Measurements from ENCODE around the gene ZXDC.
A peak's percentile ranks its signal among the peaks of the same experiment; 100 is the strongest.

The ZXDC gene

GRCh38 chr3:126493051-126493450, 17.4 kb upstream of the ZXDC start:
- no peaks in the 10 kb centered on the region for H3K36me3 Mint-ChIP-seq (ENCODE audit: insufficient read depth)
- no peak overlapping the region for H3K27ac Mint-ChIP-seq
- no peaks in the 10 kb centered on the region for H3K9me3 Mint-ChIP-seq
- no peak overlapping the region for H3K4me3 Mint-ChIP-seq
- H3K27me3 Mint-ChIP-seq, result peaks cover 0 to 12% of the 10 kb centered on the region in 2 donors
- ATAC-seq (replicated peaks) (no peak), DNase-seq (no peak)
- H3K4me1 Mint-ChIP-seq (ENCODE audit: low read depth in 2 of 2), result no peaks in the 10 kb centered on the region

DNA sequence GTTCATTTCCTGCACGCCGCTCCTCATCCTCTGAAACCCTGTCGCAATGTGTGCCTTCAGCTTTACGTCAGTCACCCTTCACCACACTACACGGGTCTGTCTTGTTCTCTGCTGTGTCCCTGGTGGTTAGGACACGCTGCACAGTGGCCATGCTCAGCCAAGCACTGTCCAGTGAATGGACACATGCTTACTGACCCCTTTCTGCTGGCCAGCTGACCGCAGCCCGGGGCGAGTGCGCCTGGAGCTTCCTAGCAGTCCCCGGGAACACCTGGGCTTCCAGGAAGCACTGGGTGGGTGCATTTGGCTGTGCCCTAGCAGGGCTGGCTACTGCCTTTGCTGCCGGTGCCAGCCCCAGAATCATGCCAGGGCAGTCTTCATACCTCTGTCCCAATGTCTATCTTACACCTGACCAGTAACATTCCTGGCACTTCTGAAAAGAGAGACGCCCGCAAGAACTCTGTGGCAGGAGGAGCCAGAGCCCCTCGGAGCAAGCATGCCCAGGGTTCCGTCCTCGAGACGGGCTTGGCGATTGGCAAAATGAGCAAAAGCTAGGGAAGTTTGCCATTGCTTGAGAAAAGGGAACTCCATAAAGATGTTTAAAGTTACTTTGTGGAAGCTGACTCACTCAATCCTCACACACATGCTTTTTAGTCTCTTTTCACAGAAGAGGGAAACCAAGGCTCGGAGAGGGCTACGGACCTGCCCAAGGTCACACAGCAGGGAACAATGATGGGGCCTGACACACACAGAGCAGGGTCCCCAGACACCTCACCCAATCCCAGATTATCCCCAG, 15.7 kb upstream of the ZXDC start:
- no peak for DNase-seq
- ATAC-seq (replicated peaks), result no peak
- Mint-ChIP-seq H3K27ac (no peak overlapping the region), H3K4me3 (no peak overlapping the region), H3K27me3 (peaks cover 0 to 6% of the 10 kb centered on the region in 2 donors), H3K36me3 (ENCODE audit: insufficient read depth) (no peaks in the 10 kb centered on the region), H3K9me3 (no peaks in the 10 kb centered on the region), H3K4me1 (ENCODE audit: low read depth in 2 of 2) (peaks cover 3 to 6% of the 10 kb centered on the region in 2 donors)

DNA sequence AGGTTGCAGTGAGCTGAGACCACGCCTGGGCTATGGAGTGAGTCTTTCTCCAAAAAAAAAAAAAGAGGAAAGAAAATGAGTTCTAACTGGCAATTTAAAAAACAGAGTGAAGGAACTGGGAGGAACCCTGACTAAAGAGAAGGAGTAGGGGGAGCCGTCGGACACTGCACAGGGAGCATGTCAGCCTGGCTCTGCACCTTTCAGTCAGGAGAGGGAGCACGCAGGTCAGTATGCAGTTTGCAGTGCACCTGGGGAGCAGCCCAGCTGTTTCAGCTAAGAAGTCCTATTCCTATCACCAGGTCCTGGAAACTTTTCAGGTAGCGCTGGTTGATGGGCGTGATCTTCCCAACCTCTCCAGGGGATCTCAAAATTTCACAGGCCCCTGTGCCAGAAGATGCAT, 14.9 kb upstream of the ZXDC start:
- Mint-ChIP-seq H3K4me3 (no peak overlapping the region), H3K27ac (no peak overlapping the region), H3K36me3 (ENCODE audit: insufficient read depth) (no peaks in the 10 kb centered on the region), H3K27me3 (peaks cover 0 to 5% of the 10 kb centered on the region in 2 donors), H3K4me1 (ENCODE audit: low read depth in 2 of 2) (peaks cover 5 to 10% of the 10 kb centered on the region in 2 donors), H3K9me3 (no peaks in the 10 kb centered on the region)
- ATAC-seq (replicated peaks), result no peak
- DNase-seq, result no peak

- no peak for ATAC-seq (replicated peaks)
- Mint-ChIP-seq H3K4me3 (no peak overlapping the region), H3K36me3 (ENCODE audit: insufficient read depth) (peaks cover 3% of the 10 kb centered on the region), H3K4me1 (ENCODE audit: low read depth in 2 of 2) (peaks cover 5 to 10% of the 10 kb centered on the region in 2 donors), H3K27ac (no peak overlapping the region), H3K27me3 (no peaks in the 10 kb centered on the region), H3K9me3 (no peaks in the 10 kb centered on the region)
- DNase-seq, result no peak
Measured at GRCh38 chr3:126488886-126489569, 13.3 kb upstream of the ZXDC start.

DNA sequence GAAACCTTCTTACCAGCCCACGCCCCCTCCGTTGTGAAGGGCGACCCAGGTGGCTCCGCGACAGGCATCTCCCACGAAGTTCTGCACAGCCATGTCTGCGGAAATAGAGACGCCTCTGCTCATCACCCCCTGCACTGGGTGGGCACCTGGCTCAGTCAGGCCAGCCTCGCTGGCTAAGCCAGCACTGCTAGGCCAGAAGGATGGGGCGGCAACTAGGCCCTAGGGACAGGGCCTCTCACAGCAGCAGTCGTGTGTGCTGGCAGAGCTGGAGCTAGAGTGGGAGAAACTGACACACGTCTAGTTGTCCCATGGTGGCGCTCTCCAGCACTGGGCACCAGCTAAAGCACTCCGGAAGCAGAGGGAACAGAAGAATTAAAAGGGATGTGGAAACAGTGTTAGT, 12.5 kb upstream of the ZXDC start:
- H3K27ac Mint-ChIP-seq, result no peak overlapping the region
- H3K4me1 Mint-ChIP-seq (ENCODE audit: low read depth in 2 of 2), result peaks cover 5 to 10% of the 10 kb centered on the region in 2 donors
- H3K36me3 Mint-ChIP-seq (ENCODE audit: insufficient read depth), result peaks cover 5% of the 10 kb centered on the region
- H3K27me3 Mint-ChIP-seq, result no peaks in the 10 kb centered on the region
- H3K9me3 Mint-ChIP-seq, result no peaks in the 10 kb centered on the region
- H3K4me3 Mint-ChIP-seq, result no peak overlapping the region
- ATAC-seq (replicated peaks), result no peak
- no peak for DNase-seq

GRCh38 chr3:126487151-126487771, 11.6 kb upstream of the ZXDC start:
- Mint-ChIP-seq H3K27ac (peak overlapping the region in 1 of 2 donors; percentile 47), H3K9me3 (no peaks in the 10 kb centered on the region), H3K36me3 (ENCODE audit: insufficient read depth) (peaks cover 6% of the 10 kb centered on the region), H3K4me1 (ENCODE audit: low read depth in 2 of 2) (peaks cover 5 to 10% of the 10 kb centered on the region in 2 donors), H3K27me3 (no peaks in the 10 kb centered on the region), H3K4me3 (no peak overlapping the region)
- DNase-seq (no peak), ATAC-seq (replicated peaks) (no peak)

DNA sequence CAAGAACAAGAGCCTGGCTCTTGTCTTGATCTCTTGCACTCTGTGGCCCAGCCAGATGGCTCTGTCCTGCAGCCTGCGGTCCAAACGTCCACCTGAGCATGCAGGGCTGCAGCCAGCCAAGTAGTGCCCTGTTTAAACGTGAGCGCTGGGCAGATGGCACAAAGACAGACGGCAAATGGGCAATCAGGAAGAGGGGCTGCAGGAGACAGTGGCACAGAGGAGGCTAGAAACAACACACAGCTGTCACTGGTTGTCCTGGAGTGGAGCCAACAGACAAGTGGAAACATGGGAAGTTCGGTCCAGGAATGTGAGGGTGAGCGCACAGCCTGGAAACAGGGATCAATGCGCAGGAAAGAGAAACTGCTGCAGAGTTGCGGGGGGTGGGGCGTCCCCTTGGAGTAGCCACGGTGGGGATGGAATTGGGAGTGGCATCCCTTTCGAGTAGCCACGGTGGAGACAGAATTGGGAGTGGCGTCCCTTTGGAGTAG, 10.7 kb upstream of the ZXDC start:
- ATAC-seq (replicated peaks), result no peak
- peaks cover 6% of the 10 kb centered on the region for H3K36me3 Mint-ChIP-seq (ENCODE audit: insufficient read depth)
- DNase-seq, result no peak
- H3K27ac Mint-ChIP-seq, result no peak overlapping the region
- H3K9me3 Mint-ChIP-seq, result no peaks in the 10 kb centered on the region
- no peaks in the 10 kb centered on the region for H3K27me3 Mint-ChIP-seq
- peak overlapping the region; percentile 3 to 24 for H3K4me3 Mint-ChIP-seq
- peaks cover 5 to 10% of the 10 kb centered on the region in 2 donors for H3K4me1 Mint-ChIP-seq (ENCODE audit: low read depth in 2 of 2)

DNA sequence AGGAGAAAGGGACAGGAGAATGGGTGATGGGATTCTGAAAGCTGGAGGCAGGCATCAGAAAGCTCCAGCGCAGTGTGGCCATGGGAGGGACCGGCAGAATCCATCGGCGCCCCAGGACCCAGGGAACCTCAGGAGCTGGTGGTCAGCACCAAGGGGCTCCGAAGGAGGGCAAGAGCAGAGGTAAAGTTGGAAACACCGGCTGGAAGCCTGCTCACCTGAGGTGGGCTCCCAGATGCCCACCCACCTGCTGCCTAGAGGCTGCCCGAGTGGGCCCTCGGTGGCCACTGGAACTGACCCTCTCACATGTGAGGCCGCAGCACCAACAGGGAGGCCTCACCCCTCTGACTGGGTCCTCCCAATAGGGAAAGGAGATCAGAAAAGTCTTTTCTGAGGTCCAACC, 10.3 kb upstream of the ZXDC start:
- no peak for ATAC-seq (replicated peaks)
- H3K9me3 Mint-ChIP-seq, result no peaks in the 10 kb centered on the region
- H3K27me3 Mint-ChIP-seq, result no peaks in the 10 kb centered on the region
- H3K4me1 Mint-ChIP-seq (ENCODE audit: low read depth in 2 of 2), result peaks cover 5 to 10% of the 10 kb centered on the region in 2 donors
- no peak for DNase-seq
- no peak overlapping the region for H3K4me3 Mint-ChIP-seq
- peaks cover 6% of the 10 kb centered on the region for H3K36me3 Mint-ChIP-seq (ENCODE audit: insufficient read depth)
- H3K27ac Mint-ChIP-seq, result no peak overlapping the region

- H3K27ac Mint-ChIP-seq, result no peak overlapping the region
- no peaks in the 10 kb centered on the region for H3K27me3 Mint-ChIP-seq
- peaks cover 5 to 10% of the 10 kb centered on the region in 2 donors for H3K4me1 Mint-ChIP-seq (ENCODE audit: low read depth in 2 of 2)
- H3K9me3 Mint-ChIP-seq, result no peaks in the 10 kb centered on the region
- DNase-seq, result no peak
- H3K4me3 Mint-ChIP-seq, result no peak overlapping the region
- H3K36me3 Mint-ChIP-seq (ENCODE audit: insufficient read depth), result peaks cover 6% of the 10 kb centered on the region
- ATAC-seq (replicated peaks), result no peak
Measured at GRCh38 chr3:126485176-126485897, 9.6 kb upstream of the ZXDC start.

GRCh38 chr3:126484662-126485061, 9.0 kb upstream of the ZXDC start:
- Mint-ChIP-seq H3K36me3 (ENCODE audit: insufficient read depth) (peaks cover 9% of the 10 kb centered on the region), H3K9me3 (no peaks in the 10 kb centered on the region), H3K27me3 (no peaks in the 10 kb centered on the region), H3K27ac (no peak overlapping the region), H3K4me3 (no peak overlapping the region), H3K4me1 (ENCODE audit: low read depth in 2 of 2) (peaks cover 5 to 10% of the 10 kb centered on the region in 2 donors)
- no peak for ATAC-seq (replicated peaks)
- DNase-seq, result no peak

- no peak overlapping the region for H3K27ac Mint-ChIP-seq
- no peak overlapping the region for H3K4me3 Mint-ChIP-seq
- peaks cover 5 to 10% of the 10 kb centered on the region in 2 donors for H3K4me1 Mint-ChIP-seq (ENCODE audit: low read depth in 2 of 2)
- no peaks in the 10 kb centered on the region for H3K27me3 Mint-ChIP-seq
- H3K36me3 Mint-ChIP-seq (ENCODE audit: insufficient read depth), result peaks cover 9% of the 10 kb centered on the region
- no peak for ATAC-seq (replicated peaks)
- H3K9me3 Mint-ChIP-seq, result no peaks in the 10 kb centered on the region
- DNase-seq, result no peak
Measured at GRCh38 chr3:126484148-126484547, 8.5 kb upstream of the ZXDC start.

DNA sequence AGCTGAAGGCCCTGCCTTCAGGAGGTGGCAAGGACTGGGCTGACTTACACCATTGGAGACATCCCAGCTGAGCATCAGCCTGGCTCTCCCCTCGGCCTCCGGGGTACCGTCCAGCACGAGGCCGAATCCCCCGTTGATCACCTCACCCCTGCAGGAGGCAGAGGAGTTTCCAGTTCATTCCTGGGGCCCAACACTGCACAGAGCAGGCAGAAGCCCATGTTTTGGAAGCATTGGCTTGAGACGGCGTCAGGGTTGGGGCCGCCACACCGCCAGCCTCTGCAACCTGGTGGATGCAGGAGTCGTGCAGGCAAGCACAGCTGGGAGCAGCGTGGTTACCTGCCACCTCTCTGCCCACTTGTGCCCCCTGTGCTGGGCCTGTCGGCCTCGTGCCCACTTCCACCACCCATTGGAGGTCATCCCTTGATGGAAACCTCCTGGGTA, 7.7 kb upstream of the ZXDC start:
- Mint-ChIP-seq H3K36me3 (ENCODE audit: insufficient read depth) (peaks cover 9% of the 10 kb centered on the region), H3K9me3 (no peaks in the 10 kb centered on the region), H3K4me1 (ENCODE audit: low read depth in 2 of 2) (peaks cover 5 to 10% of the 10 kb centered on the region in 2 donors), H3K27ac (peak overlapping the region in 1 of 2 donors; percentile 66), H3K4me3 (no peak overlapping the region), H3K27me3 (no peaks in the 10 kb centered on the region)
- no peak for ATAC-seq (replicated peaks)
- no peak for DNase-seq

Data from effector memory CD8-positive, alpha-beta T cell (primary cell).